HG03575 (cell line): ENCODE data around the gene PRR7.

Experiments
- ATAC-seq: cut with Tn5 transposase; IDR thresholded peaks from one replicate; pipeline ENCODE4 v1.9.1; 2021; ENCODE audit not compliant: unreplicated experiment, insufficient number of reproducible peaks, low FRiP score; ENCODE audit errors: extremely low read depth

PRR7 gene

GRCh38 chr5:177433658-177434217, 12.9 kb upstream of the PRR7 start:
- ATAC-seq = no peak

DNA sequence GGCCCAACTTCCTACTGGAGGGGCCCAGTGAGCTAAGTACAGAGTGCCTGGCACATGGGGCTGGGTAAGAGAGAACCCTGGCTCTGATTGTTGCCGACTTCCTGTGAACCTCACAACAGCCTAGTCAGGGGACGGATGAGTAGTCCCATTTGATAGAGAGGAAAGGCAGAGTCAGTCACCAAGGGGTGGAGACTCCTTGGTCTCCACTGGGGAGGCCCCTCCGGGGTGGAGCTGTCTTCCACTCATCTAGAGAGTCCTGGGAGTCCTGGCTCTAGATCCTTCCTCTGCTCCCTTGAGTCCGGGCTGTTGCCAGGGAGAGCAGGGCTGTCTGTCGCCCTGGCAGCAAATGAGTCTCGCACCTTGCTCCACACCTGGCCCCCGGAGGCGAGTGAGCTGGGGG, 12.2 kb upstream of the PRR7 start:
- ATAC-seq = no peak

GRCh38 chr5:177434942-177435738, 11.5 kb upstream of the PRR7 start:
- no peak for ATAC-seq

GRCh38 chr5:177435847-177436536, 10.6 kb upstream of the PRR7 start:
- no peak for ATAC-seq

GRCh38 chr5:177437623-177438022, 9.0 kb upstream of the PRR7 start:
- ATAC-seq = no peak

DNA sequence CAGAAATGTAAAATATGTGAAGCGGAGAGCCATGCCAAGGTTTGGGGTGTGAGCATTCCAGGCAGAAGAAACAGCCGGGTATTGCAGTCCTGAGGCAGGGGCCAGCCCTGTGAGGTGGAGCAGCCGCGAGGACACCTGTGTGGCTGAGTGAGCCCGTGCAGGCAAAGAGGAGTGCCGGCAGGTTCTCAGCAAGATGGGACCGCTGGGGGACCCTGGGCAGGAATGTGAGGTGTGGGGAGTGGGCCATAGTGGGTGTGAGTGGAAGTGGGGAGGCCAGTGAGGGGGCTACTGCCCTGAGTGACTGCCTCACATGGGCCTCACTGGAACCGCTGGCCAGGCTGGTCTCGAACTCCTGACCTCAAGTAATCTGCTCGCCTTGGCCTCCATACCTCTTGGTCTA, 8.1 kb upstream of the PRR7 start:
- ATAC-seq = no peak

- no peak for ATAC-seq
Measured at GRCh38 chr5:177439518-177440053, 7.0 kb upstream of the PRR7 start.

DNA sequence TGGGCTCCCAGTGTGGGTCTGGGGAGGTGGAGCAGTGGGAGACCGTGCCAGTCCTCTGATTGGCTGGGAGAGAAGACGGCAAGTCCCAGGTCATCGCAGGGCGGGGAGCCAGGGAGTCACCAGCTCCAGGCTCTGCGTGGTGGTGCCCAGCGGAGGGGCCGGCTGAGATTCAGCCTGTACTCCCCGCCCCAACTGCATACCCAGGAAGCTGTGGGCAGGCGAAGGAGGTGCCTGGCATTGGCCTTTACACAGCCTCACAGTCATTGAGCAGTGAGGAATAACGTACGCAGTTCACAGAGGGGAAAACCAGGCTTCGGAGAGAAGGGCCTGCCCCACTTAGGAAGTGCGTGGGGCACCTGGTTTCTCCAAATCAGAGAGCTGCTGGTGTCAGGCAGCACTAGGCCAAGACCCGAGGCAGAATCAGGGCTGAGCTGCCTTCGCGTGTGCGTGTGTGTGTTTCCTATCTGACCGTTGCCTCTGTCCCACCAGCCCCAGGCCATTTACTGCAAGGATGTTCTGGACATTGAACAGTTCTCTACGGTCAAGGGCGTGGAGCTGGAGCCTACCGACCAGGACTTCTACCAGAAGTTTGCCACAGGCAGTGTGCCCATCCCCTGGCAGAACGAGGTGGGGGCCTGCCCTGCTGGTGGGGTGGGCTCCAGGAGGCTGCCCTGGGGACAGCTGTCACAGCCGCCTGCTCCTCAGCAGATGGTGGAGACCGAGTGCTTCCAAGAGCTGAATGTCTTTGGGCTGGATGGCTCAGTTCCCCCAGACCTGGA, 6.2 kb upstream of the PRR7 start:
- no peak for ATAC-seq

DNA sequence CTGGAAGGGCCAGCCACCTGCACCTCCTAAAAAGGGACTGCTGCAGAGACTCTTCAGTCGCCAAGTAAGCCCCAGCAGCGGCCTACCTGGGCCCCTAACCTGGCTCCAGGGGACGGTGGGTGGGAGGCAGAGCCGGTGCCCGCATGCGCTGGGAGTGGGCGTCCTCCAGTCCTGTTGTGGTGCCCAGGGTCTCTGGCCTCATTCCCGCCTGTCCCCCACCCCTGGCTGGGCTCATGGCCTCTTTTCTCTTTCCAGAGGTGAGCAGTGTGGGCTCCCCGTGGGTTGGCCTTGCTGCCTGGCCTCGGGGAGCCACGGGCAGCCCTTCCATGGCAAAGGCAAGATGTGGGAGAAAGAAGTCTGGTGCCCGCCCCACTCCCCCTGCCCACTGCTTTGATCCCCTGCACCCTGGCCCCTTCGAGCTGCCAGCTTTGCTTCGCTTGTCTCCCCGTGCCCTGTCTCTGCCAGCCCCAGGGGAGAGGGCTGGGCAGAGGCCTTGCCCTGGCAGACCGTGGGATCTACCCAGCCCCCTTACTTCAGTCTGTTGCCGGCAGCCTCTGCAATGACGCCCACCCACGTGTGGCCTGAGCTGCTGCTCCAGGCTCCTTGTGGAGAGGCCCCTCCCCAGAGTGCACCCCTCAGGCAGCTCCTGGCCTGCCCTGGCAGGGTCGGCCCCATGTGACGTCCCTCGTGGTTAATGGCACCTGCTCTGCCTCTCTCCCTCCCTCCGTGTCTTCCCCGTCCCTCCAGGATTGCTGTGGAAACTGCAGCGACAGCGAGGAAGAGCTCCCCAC, 5.4 kb upstream of the PRR7 start:
- no peak for ATAC-seq

- no peak for ATAC-seq
Measured at GRCh38 chr5:177442066-177442826, 4.4 kb upstream of the PRR7 start.

DNA sequence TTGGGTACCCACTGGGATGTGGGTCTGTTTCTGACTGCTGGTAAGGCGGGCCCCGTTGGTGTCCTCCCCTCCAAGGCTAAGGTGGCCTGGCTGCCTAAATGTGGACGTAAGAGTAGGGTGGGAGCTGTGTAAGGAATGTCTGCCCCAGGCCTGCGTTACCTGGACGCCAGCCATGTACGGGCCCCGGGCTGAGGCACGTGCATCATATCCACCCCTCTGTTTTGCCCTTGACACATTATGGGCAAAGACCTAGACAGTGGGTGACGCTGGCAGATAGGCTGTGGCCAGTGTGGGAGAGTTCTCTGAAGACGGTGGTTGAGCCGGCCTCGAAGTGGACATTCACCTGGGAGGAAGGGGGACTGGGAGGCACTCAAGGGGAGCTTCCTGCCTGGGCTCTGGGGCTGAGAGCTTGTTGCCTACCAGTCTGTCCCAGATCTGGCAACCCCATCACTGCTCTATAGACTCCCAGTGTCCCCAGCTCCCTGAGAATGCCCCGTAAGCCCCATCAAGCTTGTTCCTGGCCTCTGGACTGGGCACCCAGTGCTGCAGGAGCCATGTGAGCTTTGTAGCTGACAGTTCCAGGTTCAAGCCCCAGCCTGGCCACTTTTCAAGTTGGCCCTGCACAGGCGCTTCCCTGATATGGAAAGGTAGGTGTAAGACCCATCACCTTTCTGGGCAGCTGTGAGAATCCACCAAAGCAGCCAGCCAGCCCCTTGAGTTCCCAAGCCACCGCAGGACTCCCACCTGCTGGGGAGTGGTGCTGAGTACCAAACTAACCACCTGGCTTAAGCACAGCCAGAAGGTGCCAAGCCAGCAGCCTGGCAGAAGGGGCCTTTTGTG, 3.2 kb upstream of the PRR7 start:
- no peak for ATAC-seq

DNA sequence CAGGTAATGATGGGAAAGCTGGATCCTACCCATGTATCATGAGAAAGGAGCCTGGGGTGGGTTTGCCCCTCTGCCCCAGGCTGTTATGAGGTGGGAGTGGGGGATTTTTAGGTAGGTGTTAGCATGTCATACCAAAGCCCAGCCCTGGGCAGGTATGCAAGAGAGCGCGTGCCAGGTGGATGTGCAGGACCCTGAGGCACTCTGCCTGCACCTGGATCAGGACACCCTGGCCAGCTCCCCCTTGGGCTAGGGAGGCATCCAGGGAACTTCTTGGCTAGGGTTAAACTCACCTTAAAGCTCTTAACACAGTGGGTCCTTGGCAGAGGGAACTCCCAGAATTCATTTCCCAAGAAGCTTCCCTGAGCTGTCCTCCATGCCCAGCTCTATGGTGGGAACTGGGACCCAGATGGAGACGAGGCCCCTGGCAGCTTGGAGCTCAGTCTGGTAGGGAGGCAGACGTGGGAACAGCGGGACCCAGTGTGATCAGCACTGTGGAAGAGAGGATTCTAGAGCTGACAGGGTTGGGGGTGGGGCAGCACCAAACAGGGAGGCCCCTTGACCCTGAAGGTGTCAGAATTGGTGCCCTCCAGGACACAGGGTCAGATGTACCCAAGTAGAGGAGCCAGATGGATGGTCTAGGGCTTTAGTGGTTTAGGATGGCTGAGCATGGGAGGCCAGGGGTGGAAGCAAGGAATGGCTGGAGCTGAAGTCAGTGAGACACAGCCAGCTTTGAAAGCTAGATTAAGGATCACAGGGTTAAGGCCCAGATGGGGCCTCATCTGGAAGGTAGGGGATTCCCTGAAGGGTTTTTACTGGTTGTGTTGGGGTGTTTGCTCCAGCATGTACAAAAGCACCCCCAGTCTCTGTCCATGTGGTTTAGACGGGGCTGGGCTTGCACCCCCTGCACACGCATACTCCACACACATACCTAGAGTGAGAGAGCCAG, 2.2 kb upstream of the PRR7 start:
- no peak for ATAC-seq

- ATAC-seq = no peak
Measured at GRCh38 chr5:177445052-177445916, 1.3 kb upstream of the PRR7 start.

GRCh38 chr5:177445917-177446199, 756 bp upstream of the PRR7 start:
- ATAC-seq = no peak

DNA sequence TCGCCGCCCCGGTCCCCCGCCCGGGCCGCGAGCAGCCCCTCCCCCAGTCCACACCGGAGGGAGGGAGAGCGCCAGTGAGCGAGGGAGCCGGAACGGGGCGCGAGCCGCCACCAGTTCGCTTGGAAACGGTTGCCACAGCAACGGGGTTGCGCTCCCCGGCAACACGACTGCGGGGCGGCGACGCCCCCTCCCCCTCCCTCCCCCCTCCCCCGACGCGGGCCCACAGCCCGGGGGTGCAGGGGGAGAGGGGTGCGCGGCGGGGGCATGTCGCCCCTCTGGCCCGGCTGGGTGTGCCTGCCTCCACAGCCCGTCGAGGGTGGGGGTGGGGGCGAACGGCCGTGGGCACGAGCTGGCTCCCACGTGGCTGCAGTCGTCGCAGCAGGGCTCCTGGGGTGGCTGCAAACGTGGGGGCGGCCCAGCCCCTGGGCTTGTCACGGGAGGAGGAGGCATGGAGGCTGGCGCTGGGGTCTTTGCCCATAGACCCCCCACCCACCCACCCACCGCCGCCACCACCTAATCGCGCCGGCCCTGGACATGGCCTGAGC, 524 bp downstream of the PRR7 start:
- no peak for ATAC-seq
